HTR-8/SVneo (cell line): ENCODE results near the gene SLC51B.
"Not testable (repeated sequence)": the region's sequence is repeated elsewhere in the genome, so short reads cannot be mapped to it uniquely, and the experiment has no call there.

Experiments
- DNase-seq: peaks from one replicate; pipeline ENCODE4 v3.0.0; 2011; ENCODE audit warnings: low spot score, mixed read lengths; ENCODE audit not compliant: insufficient read length
- FAIRE-seq: peaks from 2 replicates; lab custom pipeline; 2011; peaks lifted over from hg19 to GRCh38; lab: Jason Lieb, UNC

Gene SLC51B

DNA sequence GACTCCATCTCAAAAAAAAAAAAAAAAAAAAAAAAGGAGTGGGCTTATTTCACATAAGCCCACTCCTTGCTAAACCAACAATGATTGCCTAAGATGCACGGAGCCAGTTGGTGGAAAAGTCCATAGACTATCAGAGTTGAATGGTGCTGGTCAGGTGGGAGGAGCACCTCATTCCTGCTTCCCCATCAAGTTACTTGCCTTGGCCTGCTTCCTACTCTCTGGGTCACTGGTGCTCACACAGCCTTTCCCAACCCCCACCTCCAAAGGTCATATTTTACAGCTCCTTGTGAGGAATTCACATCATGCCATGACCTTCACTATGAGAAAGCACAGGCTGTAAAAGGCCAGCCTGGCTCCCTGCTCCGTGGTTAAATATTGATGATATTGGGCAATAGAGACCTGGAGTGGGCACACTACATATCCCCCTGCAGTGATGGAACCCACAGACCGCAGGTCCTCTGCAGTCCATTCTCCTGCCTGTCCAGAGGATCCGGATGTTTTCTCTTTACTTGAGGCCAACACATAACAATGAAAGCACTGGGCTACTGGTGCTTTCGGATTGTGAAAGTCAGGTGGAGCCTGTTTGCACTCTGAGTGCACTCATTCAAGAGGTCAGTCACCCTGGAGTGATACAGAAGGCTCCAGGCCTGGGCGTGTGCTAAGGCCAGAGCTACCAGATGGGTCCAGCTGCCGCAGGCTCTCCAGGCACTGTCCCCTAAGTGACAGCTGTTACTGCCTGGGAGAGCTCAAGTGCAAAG is at the start of gene SLC51B:
Gene SLC51B (plus strand): TSS at position 664 of the 758 bp plus-strand sequence. CDS start 4,618 bp downstream, outside the sequence.
- no peak for DNase-seq
- FAIRE-seq = no peak

DNA sequence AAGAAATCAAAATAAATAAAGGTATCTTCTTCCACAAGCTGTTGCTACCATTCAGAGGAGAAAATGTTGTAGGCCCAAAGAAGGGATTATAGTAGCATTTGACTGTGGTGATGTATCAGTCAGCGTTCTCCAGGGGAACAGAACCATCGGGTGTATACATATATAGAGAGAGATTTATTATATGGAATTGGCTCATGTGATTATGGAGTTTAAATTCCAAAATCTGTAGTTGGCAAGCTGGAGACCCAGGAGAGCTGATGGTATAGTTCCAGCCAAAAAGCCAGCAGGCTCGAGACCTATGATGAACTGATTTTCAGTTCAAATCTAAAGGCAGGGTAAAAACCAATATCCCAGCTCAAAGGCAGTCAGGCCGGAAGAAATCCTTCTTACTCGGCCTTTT is 48.1 kb upstream of the SLC51B start:
- no peak for FAIRE-seq
- no peak for DNase-seq

DNA sequence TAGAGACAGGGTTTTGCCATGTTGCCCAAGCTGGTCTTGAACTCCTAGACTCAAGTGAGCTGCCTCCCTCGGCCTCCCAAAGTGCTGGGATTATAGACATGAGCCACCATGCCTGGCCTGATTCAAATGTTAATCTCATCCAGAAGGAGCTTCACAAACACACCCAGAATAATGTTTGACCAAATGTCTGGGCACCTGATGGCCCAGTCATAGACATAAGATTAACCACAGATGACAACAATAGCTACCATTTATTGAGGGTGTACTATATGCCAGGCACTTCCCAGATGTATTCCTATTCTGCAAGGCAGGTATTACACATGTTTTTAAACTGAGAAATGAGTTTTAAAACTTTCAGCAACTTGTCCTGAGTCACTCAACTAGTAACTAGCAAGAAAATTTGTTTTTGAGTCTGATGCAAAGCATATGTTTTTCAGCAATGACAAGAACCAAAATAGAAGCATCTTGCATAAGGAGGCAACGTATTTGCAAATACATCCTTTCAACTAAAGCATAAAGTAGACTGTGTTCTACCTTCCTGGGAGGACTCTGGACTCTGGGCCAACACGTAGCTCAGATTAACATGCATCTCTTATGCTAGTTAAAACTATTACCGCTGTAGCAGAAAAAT is 47.3 kb upstream of the SLC51B start:
- no peak for FAIRE-seq
- DNase-seq = no peak

DNA sequence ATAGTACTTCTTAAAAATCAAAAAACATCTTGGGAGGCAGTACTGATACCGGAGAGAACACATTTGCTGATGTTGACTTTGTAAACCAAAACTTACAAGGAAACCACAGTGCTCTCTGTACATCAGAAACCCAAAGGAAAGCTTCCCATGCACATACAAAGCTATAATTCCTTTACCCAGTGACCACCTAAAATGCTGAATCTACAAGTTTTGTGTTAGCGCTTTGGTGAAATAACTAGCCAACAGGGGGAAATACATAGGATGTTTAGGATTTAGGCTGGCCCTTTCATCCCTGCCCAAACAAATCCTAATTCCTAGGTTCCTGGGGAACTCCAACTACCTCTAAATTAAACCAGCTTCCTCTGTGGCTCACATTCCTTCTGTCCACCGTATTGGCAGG is 40.2 kb upstream of the SLC51B start:
- FAIRE-seq (no peak), DNase-seq (no peak)

DNA sequence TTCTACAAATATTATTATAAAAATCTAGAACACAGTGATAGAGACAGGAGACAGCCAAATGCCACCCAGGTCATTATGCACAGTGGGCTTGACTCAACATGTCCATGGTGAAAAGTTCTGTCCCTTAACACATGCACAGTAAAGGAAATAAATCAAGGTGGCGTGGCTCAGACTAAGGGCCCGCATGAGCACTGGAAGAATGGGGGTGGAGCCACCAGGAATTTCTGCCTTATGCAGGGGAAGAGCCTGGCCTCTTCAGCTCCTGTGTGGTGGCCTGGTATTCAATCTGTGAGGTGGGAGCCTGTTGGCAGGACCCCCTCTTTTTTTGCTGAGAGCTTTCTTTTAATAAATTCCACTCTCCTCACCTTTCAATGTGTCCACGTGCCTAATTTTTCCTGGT is 38.3 kb upstream of the SLC51B start:
- DNase-seq = no peak
- no peak for FAIRE-seq

DNA sequence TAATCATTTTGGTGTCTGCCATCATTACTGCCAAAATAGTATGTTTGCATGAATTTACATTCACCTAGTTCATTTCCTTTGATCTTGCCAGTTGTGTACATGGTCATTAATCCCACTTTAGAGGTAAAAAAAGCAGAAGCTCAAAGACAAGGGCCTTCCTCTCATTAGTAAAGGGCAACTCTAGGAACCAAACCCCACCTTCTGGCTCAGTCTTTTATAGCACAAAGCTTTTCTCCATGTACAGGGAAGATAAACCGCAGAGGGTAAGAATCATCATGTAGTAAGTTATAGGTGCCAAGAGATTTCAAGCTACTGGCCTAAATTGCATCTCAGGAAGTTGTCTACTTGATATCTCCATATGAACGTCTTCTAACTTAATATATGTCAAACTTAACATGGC is 36.2 kb upstream of the SLC51B start:
- no peak for FAIRE-seq
- DNase-seq = no peak

DNA sequence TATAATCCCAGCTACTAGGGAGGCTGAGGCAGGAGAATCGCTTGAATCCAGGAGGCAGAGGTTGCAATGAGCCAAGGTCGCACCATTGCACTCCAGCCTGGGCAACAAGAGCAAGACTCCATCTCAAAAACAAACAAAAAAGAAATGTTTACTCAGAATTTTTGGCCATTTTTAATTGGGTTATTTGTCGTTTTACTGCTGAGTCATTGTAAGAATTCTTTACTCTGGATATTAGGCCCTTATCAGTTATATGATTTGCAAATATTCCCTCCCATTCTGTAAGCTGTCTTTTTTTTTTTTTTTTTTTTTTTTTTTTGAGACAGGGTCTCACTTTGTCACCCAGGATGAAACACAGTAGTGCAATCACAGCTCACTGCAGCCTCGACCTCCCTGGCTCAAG is 34.0 kb upstream of the SLC51B start:
- FAIRE-seq, DNase-seq: not testable (repeated sequence)

DNA sequence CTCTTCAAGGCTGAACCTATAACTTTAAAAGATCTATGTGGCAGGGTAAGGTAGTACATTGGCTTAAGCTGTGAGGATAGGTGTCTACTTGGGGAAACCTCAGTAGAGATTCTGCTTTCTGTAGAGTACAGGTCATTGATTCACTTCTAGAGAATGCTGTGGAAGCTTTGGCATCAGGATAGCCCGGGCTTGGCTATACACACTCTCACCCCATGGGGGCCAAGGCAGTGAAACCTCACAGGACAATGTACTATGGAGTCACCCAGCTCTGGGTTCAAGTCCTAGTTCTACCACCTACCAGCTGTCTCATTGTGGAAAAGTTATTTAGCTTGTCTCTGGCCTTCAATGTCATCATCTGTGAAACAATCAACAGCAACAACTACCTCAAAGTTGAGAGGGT is 24.8 kb upstream of the SLC51B start:
- DNase-seq (no peak), FAIRE-seq (no peak)

DNA sequence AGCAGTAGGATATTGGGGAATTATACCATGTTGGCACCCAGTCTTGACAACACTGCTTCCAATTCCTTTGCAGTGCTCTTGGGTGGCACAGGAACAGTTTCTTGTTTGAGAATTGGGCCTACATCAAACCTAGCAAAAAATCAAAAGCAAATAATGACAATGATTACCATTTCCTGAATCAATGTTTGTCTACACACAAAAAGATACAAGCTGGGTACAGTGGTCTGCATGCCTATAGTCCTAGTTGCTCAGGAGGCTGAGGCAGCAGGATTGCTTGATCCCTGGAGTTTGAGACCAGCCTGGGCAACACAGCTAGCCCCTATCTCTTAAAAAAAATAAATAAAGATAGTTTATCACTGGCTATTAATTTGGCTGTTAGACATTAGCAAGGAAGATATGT is 23.7 kb upstream of the SLC51B start:
- FAIRE-seq (no peak), DNase-seq (no peak)

DNA sequence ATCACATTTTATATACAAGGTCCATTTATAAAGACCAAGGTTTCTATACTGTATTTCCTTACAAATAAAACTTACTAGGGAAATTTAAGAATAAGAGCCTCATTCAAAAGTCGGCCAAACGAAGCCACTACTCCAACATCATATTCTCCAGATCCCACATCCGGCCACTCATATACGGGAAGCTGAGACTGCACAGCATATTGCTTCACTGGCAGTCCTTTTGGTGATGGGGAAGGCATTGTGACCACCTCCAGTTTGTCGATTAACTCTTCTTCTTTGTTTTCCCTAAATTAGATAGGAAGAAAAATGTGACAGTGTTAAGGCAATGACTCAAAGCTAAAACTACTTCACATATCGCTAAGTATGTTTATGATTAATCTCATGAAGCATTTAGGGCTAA is 18.4 kb upstream of the SLC51B start:
- FAIRE-seq (no peak), DNase-seq (no peak)

DNA sequence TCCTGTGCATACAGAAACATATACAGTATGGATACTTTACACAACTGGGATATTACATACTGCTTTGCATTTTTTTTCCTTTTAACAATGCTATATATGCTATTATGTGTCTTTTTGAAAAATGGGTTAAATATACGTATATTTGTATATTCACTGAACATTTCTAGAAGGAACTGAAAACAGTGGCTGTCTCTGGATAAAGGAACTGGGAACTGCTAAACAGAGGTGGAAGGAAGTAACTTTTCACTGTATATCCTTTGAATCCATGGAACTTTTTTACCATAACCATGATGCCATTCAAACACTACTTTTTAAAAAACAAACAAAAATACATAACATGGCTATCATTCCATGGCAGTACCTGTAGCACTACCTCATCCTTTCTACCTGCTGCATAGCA is 17.6 kb upstream of the SLC51B start:
- no peak for FAIRE-seq

DNA sequence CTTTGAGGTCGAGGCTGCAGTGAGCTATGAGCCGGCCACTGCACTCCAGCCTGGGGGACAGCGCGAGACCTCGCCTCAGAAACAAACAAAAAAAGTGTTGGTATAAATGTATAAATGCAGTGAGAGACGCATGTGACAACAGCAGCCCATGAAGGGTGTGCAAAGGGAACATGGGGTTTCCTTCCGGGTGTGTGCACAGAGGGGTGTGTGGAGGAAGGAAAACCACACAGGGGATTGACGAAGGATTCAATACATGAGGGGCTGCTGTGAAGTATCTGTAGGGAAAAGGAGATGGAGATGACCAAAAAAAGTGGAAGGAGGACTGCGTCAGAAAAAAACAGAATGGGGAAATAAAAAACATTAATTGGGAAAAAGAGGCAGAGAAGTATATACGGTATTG is 16.8 kb upstream of the SLC51B start:
- DNase-seq = no peak
- FAIRE-seq = no peak

More for the DNA sequence above, 17.6 kb upstream of the SLC51B start:
- DNase-seq = no peak

DNA sequence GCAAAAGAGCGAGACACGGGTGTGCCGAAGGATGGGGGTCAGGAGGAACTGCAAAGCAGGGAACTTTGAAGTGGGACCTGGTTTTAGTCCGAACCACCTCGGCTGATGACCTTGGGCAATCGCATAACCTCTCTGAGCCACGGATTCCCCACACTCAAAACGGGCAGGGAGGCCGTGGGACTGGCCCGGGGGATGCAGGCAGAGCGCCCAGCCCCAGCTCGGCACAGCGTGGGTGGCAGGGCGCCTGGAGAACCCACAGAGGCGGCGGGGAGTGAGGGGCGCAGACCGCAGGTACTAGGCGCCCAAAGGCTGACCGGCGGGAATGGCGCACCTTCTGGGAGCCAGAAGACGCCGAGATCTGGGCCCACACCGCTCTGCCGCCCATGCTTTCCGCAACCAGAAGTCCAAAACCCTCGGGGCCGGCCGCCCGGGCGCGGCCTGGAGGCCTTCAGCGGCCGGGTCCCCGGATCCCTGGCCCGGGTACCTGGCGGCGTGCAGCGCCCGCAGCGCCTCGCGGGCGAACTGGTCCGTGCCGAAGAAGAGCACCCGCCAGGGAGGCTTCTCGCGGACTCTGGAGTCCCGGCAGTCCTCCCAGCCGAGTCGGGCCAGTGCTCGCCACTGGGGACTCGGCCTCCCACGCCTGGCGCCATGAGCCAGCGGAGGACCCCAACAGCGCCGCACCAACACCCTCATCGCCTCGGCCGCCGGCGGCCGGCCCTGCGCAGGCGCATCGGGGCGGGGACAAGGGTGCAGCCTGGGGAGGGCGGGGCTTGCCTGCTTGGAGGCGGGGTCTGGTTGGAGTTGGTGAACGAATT is 16.1 kb upstream of the SLC51B start, which contains the start of gene MTFMT:
Gene MTFMT (minus strand): TSS at position 719 of the 815 bp plus-strand sequence. CDS start 26 bp downstream, at position 693.
- FAIRE-seq = no peak

DNA sequence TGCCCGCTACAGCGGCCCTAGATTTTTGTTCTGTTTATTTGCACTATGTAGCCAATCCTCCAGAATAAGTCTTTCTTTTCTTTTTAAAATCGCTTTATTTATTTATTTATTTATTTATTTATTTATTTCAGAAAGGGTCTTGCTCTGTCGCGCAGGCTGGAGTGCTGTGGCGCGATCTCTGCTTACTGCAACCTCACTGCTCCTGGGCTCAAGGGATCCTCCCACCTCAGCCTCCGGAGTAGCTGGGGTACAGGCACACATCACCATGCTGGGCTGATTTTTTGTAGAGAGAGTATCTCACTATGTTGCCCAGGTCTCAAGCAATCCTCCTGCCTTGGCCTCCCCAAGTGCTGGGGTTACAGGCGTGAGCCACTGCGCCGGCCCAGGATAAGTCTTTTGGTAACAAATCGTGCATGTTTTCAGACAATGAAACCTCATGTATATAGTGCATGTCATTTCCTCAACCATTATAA is 15.4 kb upstream of the SLC51B start:
- DNase-seq = no peak

More for the DNA sequence above, 16.1 kb upstream of the SLC51B start, which contains the start of gene MTFMT:
- DNase-seq = peak; percentile 97

DNA sequence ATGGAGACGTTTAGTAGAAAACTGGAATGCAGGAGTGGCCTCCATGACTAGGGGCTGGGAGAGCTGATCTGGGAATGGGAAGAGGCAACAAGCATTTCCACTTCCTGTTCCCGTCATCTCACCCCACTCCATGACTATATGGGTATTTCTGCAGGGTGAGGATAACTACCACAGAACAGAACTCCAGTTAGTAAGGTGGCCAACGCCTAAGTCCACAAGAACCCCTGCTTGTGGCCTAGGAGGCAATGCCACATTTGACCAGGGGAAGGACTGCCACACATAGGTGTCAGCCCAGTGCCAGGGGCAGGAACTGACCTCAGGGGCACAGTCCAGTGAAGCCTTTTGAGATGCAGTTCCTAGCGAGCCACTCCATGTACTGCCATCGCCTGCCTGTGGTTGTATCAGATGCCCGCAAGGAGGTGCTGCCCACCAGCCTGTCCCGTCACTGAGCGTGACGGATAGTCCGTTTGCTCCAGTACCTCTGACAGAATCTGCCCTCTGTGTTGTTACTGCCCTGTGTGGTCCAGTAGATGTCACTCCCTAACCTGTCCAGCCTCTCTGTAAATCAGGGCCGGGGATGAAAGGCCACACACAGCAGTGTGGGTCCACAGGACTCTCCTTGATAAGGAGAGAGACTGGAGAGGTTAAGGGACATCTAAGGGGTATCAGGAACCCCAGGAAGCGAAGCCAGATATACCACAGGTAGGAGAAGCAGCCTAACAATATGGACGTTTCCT is 12.2 kb upstream of the SLC51B start:
- FAIRE-seq (peak; percentile 92), DNase-seq (peak; percentile 65)

More for the DNA sequence above, 15.4 kb upstream of the SLC51B start:
- FAIRE-seq = no peak

DNA sequence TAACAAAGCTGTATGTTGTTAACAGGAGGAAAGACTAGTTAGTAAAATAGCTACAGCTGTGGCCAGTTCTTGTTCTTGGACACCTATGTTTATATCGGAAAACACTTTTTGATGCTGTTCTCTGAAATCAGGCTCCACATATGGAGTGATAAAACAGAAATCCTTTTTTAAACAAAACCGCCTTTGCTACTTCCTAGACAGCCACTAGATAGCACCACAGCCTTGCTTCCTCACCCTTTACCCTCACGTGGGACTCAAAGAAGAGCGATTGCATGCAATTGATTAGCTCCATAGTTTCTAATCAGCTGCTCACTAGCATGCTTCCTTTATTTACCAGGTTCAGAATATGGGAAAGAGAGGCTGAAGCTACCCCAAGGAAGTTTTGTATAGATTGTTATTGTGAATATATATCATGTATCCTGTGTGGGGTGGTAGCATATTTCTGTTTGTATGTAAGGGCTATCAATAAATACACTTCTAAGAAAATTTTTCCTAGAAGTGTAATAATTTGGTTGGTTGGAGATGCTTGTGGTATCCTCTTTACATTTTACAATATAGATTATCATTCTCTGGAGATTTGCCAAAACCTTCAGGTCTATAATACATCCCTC is 11.4 kb upstream of the SLC51B start:
- no peak for FAIRE-seq
- DNase-seq = no peak

DNA sequence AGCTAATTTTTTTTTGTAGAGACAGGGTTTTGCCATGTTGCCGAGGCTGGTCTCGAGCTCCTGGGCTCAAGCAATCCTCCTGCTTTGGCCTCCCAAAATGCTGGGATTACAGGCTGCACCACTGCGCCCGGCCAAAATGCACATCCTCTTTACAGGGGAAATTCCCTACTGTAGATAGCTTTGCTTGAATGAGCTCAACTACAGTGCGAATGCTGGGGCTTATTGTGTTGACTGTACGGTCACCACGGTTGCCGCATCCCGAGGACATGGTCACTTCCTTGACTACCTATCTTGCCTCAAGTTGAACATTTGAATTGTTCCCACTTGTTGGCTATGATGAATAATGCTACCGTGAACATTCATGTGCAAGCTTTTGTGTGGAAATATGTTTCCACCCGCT is 10.5 kb upstream of the SLC51B start:
- no peak for DNase-seq
- no peak for FAIRE-seq

DNA sequence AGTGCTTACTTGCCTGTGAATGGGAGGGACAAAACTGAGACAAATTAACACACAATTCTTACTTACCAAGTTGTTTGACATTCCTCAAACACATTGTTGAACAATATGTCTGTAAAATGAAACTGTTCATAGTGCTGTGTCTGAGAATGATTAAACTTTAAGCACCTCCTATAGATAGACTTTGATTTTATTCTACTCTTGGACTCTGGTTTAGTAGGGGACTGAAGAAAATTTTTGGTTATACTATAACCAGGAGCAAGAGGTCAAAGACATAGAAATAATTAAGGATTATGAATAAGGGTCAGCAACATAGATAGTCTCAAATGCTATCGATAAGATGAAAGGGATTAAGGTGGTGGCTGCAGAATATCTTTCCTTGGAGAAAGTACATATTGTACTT is 7.9 kb upstream of the SLC51B start:
- DNase-seq (no peak), FAIRE-seq (no peak)

DNA sequence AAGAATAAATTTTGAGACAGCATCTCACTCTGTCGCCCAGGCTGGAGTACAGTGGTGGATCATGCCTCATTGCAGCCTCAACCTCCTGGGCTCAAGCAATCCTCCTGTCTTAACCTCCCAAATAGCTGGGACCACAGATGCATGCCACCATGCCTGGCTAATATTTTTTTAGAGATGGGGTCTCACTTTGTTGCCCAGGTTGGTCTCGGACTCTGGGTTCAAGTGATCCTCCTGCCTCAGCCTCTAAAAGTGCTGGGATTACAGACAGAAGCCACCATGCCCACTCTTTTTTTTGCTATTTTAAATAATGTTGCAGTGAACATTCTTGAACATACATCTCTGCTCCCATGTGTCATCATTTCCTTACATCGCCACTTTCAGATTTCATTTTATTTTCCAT is 6.8 kb upstream of the SLC51B start:
- no peak for FAIRE-seq
- no peak for DNase-seq

DNA sequence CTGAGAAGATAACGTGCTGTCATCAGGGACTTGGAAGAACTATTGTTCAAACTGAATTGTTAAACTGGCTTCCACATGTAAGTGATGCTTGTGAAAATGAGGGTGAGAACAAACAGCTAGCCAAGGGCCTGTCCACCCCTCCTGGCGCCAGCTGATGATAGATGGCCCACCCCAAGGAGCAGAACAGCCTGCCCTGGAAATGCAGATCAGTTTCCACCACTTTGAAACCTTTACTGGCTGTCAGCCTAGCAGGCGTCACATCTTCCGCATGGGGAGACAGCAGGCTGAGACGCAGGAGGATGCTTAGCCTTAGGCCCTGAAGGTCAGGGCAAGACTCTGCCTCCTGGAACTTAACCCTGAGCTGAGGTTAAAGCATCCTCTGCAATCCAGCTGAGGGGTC is 6.4 kb upstream of the SLC51B start:
- FAIRE-seq = no peak

More for the DNA sequence above, 6.4 kb upstream of the SLC51B start:
- no peak for DNase-seq
